ENCODE results near the gene C10orf67.

C10orf67 gene

DNA sequence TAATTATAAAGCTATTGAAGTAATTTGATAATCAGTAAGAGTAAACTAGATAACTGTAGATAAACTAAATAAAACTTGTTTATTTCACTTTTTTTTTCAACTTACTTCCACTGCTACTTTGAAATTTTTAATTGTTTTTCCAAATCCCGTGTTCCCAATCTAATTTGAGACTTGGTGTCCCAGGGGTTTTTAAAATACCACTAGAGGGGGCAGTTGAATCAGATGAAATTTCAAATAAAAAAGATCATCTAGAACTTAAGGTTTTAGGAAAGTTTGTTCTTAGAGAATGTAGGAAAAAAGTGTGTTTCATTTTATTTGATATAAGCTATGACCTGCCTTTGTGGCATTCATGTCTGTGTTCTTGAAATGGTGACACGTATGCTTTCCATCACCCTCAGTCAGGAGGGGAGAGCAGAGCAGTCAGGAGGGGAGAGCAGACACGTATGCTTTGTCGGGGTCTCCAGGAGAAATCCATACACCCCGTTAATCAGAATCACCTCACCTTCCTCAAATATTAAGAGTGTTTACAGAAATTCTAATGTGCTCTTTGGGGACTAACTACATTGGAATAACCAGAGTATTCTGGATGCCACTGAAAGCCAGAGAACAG lies 49.9 kb downstream of the C10orf67 start:
- H3K27me3 ChIP-seq (ENCODE audit: low read length), result no peaks in the 10 kb centered on the region
- H3F3A ChIP-seq (ENCODE audit: insufficient read depth), result no peaks in the 10 kb centered on the region
- no peak overlapping the region for H3K4me2 ChIP-seq (ENCODE audit: low read depth, low read length, poor library complexity, severe bottlenecking)
- no peaks in the 10 kb centered on the region for H3K9me2 ChIP-seq (replicated peaks; ENCODE audit: insufficient read depth, low read length)
- H3K79me2 ChIP-seq (ENCODE audit: insufficient read depth, low read length), result no peaks in the 10 kb centered on the region
- H3K36me3 ChIP-seq (ENCODE audit: low read length), result no peaks in the 10 kb centered on the region
- no peak overlapping the region for H3K9ac ChIP-seq (ENCODE audit: low read length)
- H4K20me1 ChIP-seq (ENCODE audit: low read depth, low read length), result no peaks in the 10 kb centered on the region
- no peak overlapping the region for H3K4me3 ChIP-seq (ENCODE audit: insufficient read depth, low read length, poor library complexity, severe bottlenecking)
- H3K27ac ChIP-seq (ENCODE audit: low read depth, low read length), result no peak overlapping the region
- H3K9me3 ChIP-seq (ENCODE audit: insufficient read depth, low read length), result no peaks in the 10 kb centered on the region
- TF ChIP-seq, protein P1, sequence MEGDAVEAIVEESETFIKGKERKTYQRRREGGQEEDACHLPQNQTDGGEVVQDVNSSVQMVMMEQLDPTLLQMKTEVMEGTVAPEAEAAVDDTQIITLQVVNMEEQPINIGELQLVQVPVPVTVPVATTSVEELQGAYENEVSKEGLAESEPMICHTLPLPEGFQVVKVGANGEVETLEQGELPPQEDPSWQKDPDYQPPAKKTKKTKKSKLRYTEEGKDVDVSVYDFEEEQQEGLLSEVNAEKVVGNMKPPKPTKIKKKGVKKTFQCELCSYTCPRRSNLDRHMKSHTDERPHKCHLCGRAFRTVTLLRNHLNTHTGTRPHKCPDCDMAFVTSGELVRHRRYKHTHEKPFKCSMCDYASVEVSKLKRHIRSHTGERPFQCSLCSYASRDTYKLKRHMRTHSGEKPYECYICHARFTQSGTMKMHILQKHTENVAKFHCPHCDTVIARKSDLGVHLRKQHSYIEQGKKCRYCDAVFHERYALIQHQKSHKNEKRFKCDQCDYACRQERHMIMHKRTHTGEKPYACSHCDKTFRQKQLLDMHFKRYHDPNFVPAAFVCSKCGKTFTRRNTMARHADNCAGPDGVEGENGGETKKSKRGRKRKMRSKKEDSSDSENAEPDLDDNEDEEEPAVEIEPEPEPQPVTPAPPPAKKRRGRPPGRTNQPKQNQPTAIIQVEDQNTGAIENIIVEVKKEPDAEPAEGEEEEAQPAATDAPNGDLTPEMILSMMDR (IDR thresholded peaks at IDR 0.05; ENCODE audit: insufficient read depth, low read length, poor library complexity, severe bottlenecking), result peak; percentile 59
- no peak for TF ChIP-seq EZH2phosphoT487 (conservative IDR thresholded peaks at IDR 0.05; ENCODE audit: low read length)
- H2AFZ ChIP-seq (ENCODE audit: low read depth, low read length, severe bottlenecking), result no peak overlapping the region

DNA sequence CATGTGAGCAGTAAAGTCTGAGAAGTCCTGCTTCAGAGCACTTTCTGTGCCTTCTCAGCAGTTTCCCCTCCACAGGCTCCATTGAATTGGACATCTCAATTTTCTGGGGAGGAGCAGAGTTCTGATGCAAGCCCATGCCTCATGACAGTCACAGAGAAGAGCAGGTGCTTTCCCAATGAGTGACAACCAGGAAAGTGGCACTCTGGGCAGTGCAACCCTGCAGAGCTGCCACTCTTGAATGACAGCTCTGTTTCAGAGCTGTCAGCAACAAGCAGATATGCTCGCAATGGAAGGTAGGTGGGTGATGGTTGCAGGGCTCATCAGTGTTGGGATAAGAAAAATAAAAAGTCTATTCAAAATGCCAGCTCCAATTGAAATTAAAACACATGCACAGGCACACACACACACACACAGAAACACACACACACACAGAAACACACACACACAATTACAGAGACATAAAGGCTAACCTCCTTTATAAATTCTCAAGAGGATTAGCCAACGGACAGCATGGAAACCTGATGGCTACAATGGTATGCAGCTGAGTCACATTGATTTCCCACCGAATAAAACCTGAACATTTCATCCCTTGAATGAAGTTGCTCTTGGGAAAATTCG lies 50.5 kb downstream of the C10orf67 start:
- H3K4me2 ChIP-seq (ENCODE audit: low read depth, low read length, poor library complexity, severe bottlenecking), result no peak overlapping the region
- TF ChIP-seq, protein P1 (IDR thresholded peaks at IDR 0.05; ENCODE audit: insufficient read depth, low read length, poor library complexity, severe bottlenecking), result no peak
- TF ChIP-seq EZH2phosphoT487 (conservative IDR thresholded peaks at IDR 0.05; ENCODE audit: low read length), result no peak
- no peaks in the 10 kb centered on the region for H3K27me3 ChIP-seq (ENCODE audit: low read length)
- no peaks in the 10 kb centered on the region for H3K79me2 ChIP-seq (ENCODE audit: insufficient read depth, low read length)
- no peaks in the 10 kb centered on the region for H3K9me2 ChIP-seq (replicated peaks; ENCODE audit: insufficient read depth, low read length)
- no peaks in the 10 kb centered on the region for H3K9me3 ChIP-seq (ENCODE audit: insufficient read depth, low read length)
- H3K27ac ChIP-seq (ENCODE audit: low read depth, low read length), result no peak overlapping the region
- no peak overlapping the region for H2AFZ ChIP-seq (ENCODE audit: low read depth, low read length, severe bottlenecking)
- no peaks in the 10 kb centered on the region for H3F3A ChIP-seq (ENCODE audit: insufficient read depth)
- no peaks in the 10 kb centered on the region for H3K36me3 ChIP-seq (ENCODE audit: low read length)
- no peak overlapping the region for H3K9ac ChIP-seq (ENCODE audit: low read length)
- no peaks in the 10 kb centered on the region for H4K20me1 ChIP-seq (ENCODE audit: low read depth, low read length)
- H3K4me3 ChIP-seq (ENCODE audit: insufficient read depth, low read length, poor library complexity, severe bottlenecking), result no peak overlapping the region

DNA sequence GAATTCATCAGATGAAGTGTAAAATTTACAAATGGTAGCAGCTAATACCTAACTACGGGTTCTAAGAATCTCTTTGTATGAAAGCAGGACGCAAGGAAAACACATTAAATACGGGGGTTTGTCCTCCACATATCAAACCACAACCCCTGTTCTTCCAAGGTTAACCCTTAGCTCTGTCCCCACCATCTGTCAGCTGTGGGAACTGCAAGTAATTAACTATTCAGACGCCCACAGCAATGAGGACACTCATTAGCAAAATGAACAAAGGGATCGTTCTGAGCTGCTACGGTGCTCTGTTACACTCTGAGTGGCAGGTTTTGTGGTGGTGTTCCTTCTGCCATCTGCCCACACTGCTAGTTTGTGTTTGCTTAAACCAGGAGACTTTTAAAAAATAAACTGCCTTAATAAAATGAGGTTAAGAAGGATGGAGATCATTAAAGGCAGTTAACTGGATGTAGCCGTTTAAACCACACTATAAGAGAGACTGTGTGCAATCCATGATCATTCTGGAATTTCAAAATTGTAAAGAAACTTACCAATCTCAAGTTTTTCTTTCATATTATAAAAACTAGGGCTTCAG lies 51.4 kb downstream of the C10orf67 start:
- Histone ChIP-seq H3K9me2 (replicated peaks; ENCODE audit: insufficient read depth, low read length) (no peaks in the 10 kb centered on the region), H3K27ac (ENCODE audit: low read depth, low read length) (no peak overlapping the region), H3K9ac (ENCODE audit: low read length) (no peak overlapping the region), H2AFZ (ENCODE audit: low read depth, low read length, severe bottlenecking) (no peak overlapping the region), H3K27me3 (ENCODE audit: low read length) (no peaks in the 10 kb centered on the region), H3K4me3 (ENCODE audit: insufficient read depth, low read length, poor library complexity, severe bottlenecking) (no peak overlapping the region), H3K36me3 (ENCODE audit: low read length) (no peaks in the 10 kb centered on the region), H3F3A (ENCODE audit: insufficient read depth) (no peaks in the 10 kb centered on the region), H4K20me1 (ENCODE audit: low read depth, low read length) (no peaks in the 10 kb centered on the region), H3K9me3 (ENCODE audit: insufficient read depth, low read length) (no peaks in the 10 kb centered on the region), H3K4me2 (ENCODE audit: low read depth, low read length, poor library complexity, severe bottlenecking) (no peak overlapping the region), H3K79me2 (ENCODE audit: insufficient read depth, low read length) (no peaks in the 10 kb centered on the region)
- no peak for TF ChIP-seq EZH2phosphoT487 (conservative IDR thresholded peaks at IDR 0.05; ENCODE audit: low read length)
- TF ChIP-seq, protein P1 (IDR thresholded peaks at IDR 0.05; ENCODE audit: insufficient read depth, low read length, poor library complexity, severe bottlenecking), result no peak
